ENCODE data around the gene MYL11. TPM values are rescaled to one million over a fixed set of nuclear protein-coding genes. Genes with fewer than 3 reads are reported as not detected.

Gene MYL11
- total RNA-seq, 4 donors from 2014 or later: 6.3 TPM; not detected in 3

- in situ Hi-C loops (cut with MboI; ENCODE audit: low pct_ligation_motif_present in 1 of 4, low pct_unique_long_range_greater_than_20kb in 1 of 4, low sequenced_read_pairs in 3 of 4): no loop called here
- peak overlapping the region; percentile 96 to 100 (median 100) for H3K27ac ChIP-seq
- peak overlapping the region; percentile 32 to 66 (median 50) for H3K4me3 ChIP-seq
- 32 to 64% methylated on average over 2 to 27 of the region's 27 CpGs for WGBS, 2 donors (ENCODE audit: low coverage in 1 of 2)
- no peaks in the 10 kb centered on the region for H3K27me3 ChIP-seq
- peaks cover 10 to 20% (median 16%) of the 10 kb centered on the region in 4 donors for H3K4me1 ChIP-seq
- H3K9me3 ChIP-seq: no peaks in the 10 kb centered on the region
- intact Hi-C loops (cut with DNase I; ENCODE audit: low total_unique reads): no loop called here
- no peak for DNase-seq
- no peak for TF ChIP-seq EP300 (IDR thresholded peaks at IDR 0.05; ENCODE audit: low read depth)
- TF ChIP-seq POLR2AphosphoS5 (IDR thresholded peaks at IDR 0.05): no peak
- peak in 1 of 5 experiments; percentile 15 for TF ChIP-seq CTCF (IDR thresholded peaks at IDR 0.05)
- no peak for TF ChIP-seq POLR2A (IDR thresholded peaks at IDR 0.05)
- H3K36me3 ChIP-seq: no peaks in the 10 kb centered on the region
Measured at GRCh38 chr16:30379158-30379783, 4.7 kb downstream of the MYL11 start.

- H3K27me3 ChIP-seq: no peaks in the 10 kb centered on the region
- H3K27ac ChIP-seq: no peak overlapping the region
- WGBS, 2 donors (ENCODE audit: low coverage in 1 of 2): 80 to 87% methylated on average over 2 to 4 of the region's 4 CpGs
Measured at GRCh38 chr16:30380072-30380802, 5.6 kb downstream of the MYL11 start.

GRCh38 chr16:30380803-30381208 lies 6.2 kb downstream of the MYL11 start:
- 75% methylated on average over 6 of the region's 6 CpGs; no CpG with 5 or more reads in 1 of the 2 donors for WGBS, 2 donors (ENCODE audit: low coverage in 1 of 2)
- TF ChIP-seq POLR2A (IDR thresholded peaks at IDR 0.05) (no peak), CTCF (IDR thresholded peaks at IDR 0.05) (no peak), POLR2AphosphoS5 (IDR thresholded peaks at IDR 0.05) (no peak), EP300 (IDR thresholded peaks at IDR 0.05; ENCODE audit: low read depth) (no peak)
- intact Hi-C loops (cut with DNase I; ENCODE audit: low total_unique reads) (no loop called here), in situ Hi-C loops (cut with MboI; ENCODE audit: low pct_ligation_motif_present in 1 of 4, low pct_unique_long_range_greater_than_20kb in 1 of 4, low sequenced_read_pairs in 3 of 4) (no loop called here)
- no peaks in the 10 kb centered on the region for H3K9me3 ChIP-seq
- no peak overlapping the region for H3K4me3 ChIP-seq
- H3K36me3 ChIP-seq: no peaks in the 10 kb centered on the region
- no peaks in the 10 kb centered on the region for H3K27me3 ChIP-seq
- H3K4me1 ChIP-seq: peaks cover 10 to 20% (median 16%) of the 10 kb centered on the region in 4 donors
- no peak for DNase-seq
- peak overlapping the region in 1 of 4 donors; percentile 17 for H3K27ac ChIP-seq

More at GRCh38 chr16:30380072-30380802, 5.6 kb downstream of the MYL11 start:
- Histone ChIP-seq H3K4me1 (peaks cover 10 to 20% (median 16%) of the 10 kb centered on the region in 4 donors), H3K36me3 (no peaks in the 10 kb centered on the region), H3K9me3 (no peaks in the 10 kb centered on the region), H3K4me3 (no peak overlapping the region)
- in situ Hi-C loops (cut with MboI; ENCODE audit: low pct_ligation_motif_present in 1 of 4, low pct_unique_long_range_greater_than_20kb in 1 of 4, low sequenced_read_pairs in 3 of 4) (no loop called here), intact Hi-C loops (cut with DNase I; ENCODE audit: low total_unique reads) (no loop called here)
- TF ChIP-seq EP300 (IDR thresholded peaks at IDR 0.05; ENCODE audit: low read depth): no peak
- TF ChIP-seq POLR2A (IDR thresholded peaks at IDR 0.05): no peak
- TF ChIP-seq POLR2AphosphoS5 (IDR thresholded peaks at IDR 0.05): no peak
- no peak for TF ChIP-seq CTCF (IDR thresholded peaks at IDR 0.05)
- no peak for DNase-seq

- TF ChIP-seq CTCF (IDR thresholded peaks at IDR 0.05): no peak
- TF ChIP-seq POLR2AphosphoS5 (IDR thresholded peaks at IDR 0.05): no peak
- no peak for TF ChIP-seq EP300 (IDR thresholded peaks at IDR 0.05; ENCODE audit: low read depth)
- TF ChIP-seq POLR2A (IDR thresholded peaks at IDR 0.05): no peak
- no peaks in the 10 kb centered on the region for H3K27me3 ChIP-seq
- intact Hi-C loops (cut with DNase I; ENCODE audit: low total_unique reads): no loop called here
- peak overlapping the region; percentile 29 to 60 (median 51) for H3K27ac ChIP-seq
- no peak for DNase-seq
- H3K9me3 ChIP-seq: no peaks in the 10 kb centered on the region
- in situ Hi-C loops (cut with MboI; ENCODE audit: low pct_ligation_motif_present in 1 of 4, low pct_unique_long_range_greater_than_20kb in 1 of 4, low sequenced_read_pairs in 3 of 4): no loop called here
- H3K4me1 ChIP-seq: peaks cover 10 to 19% (median 16%) of the 10 kb centered on the region in 4 donors
- peak overlapping the region in 1 of 4 donors; percentile 24 for H3K4me3 ChIP-seq
- H3K36me3 ChIP-seq: no peaks in the 10 kb centered on the region
- 81% methylated on average over 13 of the region's 13 CpGs; no CpG with 5 or more reads in 1 of the 2 donors for WGBS, 2 donors (ENCODE audit: low coverage in 1 of 2)
Measured at GRCh38 chr16:30381291-30382041, 6.9 kb downstream of the MYL11 start.
